Measurements from ENCODE around the gene SERPINA1. TPM values are rescaled to one million over a fixed set of nuclear protein-coding genes. Genes with fewer than 3 reads are reported as not detected.

The SERPINA1 gene
- total RNA-seq, 1 donor from 2014 or later: 0.58 TPM

DNA sequence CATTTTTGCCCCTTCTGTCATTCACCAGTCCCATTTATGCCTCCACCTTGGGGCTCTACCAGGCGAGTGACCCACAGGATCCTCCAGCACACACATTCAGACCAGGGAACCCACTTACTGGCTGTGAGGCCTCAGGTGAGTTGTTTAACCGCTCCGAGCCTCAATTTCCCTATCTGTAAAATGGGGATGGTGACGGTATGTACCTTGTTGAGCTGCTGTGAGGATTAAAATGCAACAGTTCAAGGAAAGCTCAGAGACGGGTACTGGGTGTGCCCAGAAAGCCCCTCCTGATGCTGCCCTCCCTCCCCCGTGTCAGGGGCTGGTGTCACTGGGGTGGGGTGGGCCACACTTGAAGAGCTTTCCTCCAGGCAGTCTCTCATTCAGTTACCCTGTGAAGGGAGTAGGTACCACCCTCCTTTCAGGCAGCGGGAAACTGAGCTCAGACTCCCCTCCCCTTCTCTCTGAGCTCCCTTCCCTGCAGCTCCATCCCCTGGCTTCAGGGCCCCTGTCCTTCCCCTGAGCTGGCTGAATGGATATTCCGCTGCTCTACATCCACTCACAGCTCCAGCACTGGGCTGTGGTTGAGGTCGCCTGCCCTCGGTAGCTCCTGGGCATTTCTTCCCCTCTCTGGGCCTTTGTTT is 1.4 kb upstream of the SERPINA1 start:
- DNase-seq (ENCODE audit: low spot score in 2 of 2, unreplicated experiment in 2 of 2): no peak
- peaks cover 3% of the 10 kb centered on the region for H3K4me1 Mint-ChIP-seq
- no peaks in the 10 kb centered on the region for H3K36me3 Mint-ChIP-seq
- no peak for TF ChIP-seq CTCF (IDR thresholded peaks at IDR 0.05; ENCODE audit: unreplicated experiment)
- H3K27me3 Mint-ChIP-seq (ENCODE audit: low read depth): no peaks in the 10 kb centered on the region
- H3K4me3 Mint-ChIP-seq: no peak overlapping the region
- H3K27ac Mint-ChIP-seq: peak overlapping the region; percentile 19
- no peaks in the 10 kb centered on the region for H3K9me3 Mint-ChIP-seq

DNA sequence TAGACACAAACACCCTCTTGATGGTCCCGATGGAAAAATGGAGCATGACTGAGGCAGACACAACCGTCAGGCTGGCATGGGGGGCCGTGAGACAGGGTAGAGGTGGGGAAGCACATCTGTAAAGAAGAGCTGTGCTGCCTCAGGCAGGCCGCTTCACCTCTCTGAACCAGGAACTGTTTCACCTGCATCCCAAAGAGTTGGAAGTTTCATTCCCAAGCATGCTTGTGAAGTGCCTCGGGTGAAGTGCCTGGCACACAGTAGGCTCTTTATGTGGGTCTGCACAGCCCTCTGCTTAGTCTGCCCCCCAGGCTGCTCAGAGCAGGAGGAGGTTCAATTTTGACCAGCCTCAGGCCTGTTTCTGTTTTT is 685 bp upstream of the SERPINA1 start:
- H3K4me1 Mint-ChIP-seq: peaks cover 3% of the 10 kb centered on the region
- H3K4me3 Mint-ChIP-seq: no peak overlapping the region
- no peaks in the 10 kb centered on the region for H3K9me3 Mint-ChIP-seq
- no peak overlapping the region for H3K27ac Mint-ChIP-seq
- no peak for DNase-seq (ENCODE audit: low spot score in 2 of 2, unreplicated experiment in 2 of 2)
- no peaks in the 10 kb centered on the region for H3K27me3 Mint-ChIP-seq (ENCODE audit: low read depth)
- no peak for TF ChIP-seq CTCF (IDR thresholded peaks at IDR 0.05; ENCODE audit: unreplicated experiment)
- no peaks in the 10 kb centered on the region for H3K36me3 Mint-ChIP-seq

GRCh38 chr14:94388027-94388383 is 397 bp downstream of the SERPINA1 start:
- Mint-ChIP-seq H3K36me3 (no peaks in the 10 kb centered on the region), H3K4me3 (no peak overlapping the region), H3K4me1 (peaks cover 3% of the 10 kb centered on the region), H3K9me3 (no peaks in the 10 kb centered on the region), H3K27ac (no peak overlapping the region), H3K27me3 (ENCODE audit: low read depth) (no peaks in the 10 kb centered on the region)
- TF ChIP-seq CTCF (IDR thresholded peaks at IDR 0.05; ENCODE audit: unreplicated experiment): no peak
- DNase-seq (ENCODE audit: low spot score in 2 of 2, unreplicated experiment in 2 of 2): no peak

- no peak overlapping the region for H3K27ac Mint-ChIP-seq
- H3K4me3 Mint-ChIP-seq: no peak overlapping the region
- no peaks in the 10 kb centered on the region for H3K9me3 Mint-ChIP-seq
- no peak for DNase-seq (ENCODE audit: low spot score in 2 of 2, unreplicated experiment in 2 of 2)
- H3K36me3 Mint-ChIP-seq: no peaks in the 10 kb centered on the region
- peaks cover 3% of the 10 kb centered on the region for H3K4me1 Mint-ChIP-seq
- TF ChIP-seq CTCF (IDR thresholded peaks at IDR 0.05; ENCODE audit: unreplicated experiment): no peak
- H3K27me3 Mint-ChIP-seq (ENCODE audit: low read depth): no peaks in the 10 kb centered on the region
Measured at GRCh38 chr14:94387051-94388026, 1.1 kb downstream of the SERPINA1 start.

DNA sequence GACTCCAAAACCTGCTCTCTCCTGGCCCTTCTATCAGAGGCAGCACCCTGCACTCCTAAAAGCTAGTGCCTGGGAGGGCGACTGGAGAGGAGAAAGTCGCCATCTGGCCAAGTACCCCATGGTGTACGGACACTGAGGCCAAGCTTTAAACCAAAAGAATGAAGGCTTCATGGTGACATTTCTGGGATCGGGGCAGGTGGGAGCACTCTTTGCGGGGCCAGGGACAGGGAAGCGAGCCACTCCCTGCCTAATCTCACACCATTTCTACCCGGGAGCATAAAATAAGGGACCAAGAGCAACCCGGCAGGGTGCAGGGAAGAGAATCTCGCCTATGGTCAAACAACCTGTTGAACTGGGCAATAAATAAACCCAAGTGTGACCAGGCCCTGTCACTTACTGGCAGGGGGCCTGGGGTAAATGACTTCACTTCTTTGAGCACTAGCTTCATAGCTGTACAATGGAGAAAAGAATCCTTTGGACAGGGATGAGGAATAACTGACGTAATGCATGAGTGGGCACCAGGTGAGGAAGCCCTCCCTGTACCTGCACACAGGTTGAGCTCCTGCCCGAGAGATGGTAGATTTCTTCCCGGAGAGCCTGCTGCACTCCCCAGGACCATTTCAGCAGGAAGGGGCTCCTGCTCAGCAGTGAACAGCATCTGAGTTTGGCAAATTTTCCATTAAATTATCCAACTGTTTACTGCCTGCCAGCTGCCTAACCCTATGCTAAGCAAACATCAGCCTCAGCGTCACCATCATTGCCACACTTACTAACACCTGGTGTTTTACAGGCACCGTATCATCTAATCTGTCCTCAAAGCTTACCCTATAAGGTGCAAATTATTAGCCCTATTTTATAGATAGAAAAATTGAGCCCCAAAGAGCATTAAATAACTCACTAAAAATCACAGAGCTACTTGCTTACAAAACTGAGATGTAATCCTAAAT is 2.0 kb downstream of the SERPINA1 start:
- Mint-ChIP-seq H3K36me3 (no peaks in the 10 kb centered on the region), H3K9me3 (no peaks in the 10 kb centered on the region), H3K4me1 (peaks cover 3% of the 10 kb centered on the region), H3K27me3 (ENCODE audit: low read depth) (no peaks in the 10 kb centered on the region), H3K4me3 (no peak overlapping the region), H3K27ac (no peak overlapping the region)
- TF ChIP-seq CTCF (IDR thresholded peaks at IDR 0.05; ENCODE audit: unreplicated experiment): no peak
- no peak for DNase-seq (ENCODE audit: low spot score in 2 of 2, unreplicated experiment in 2 of 2)

Measured in mesothelial cell of epicardium (in vitro differentiated cells).